K562 (cell line): Measurements from ENCODE around the gene NOTCH1. TPM values are rescaled to one million over a fixed set of nuclear protein-coding genes. Genes with fewer than 3 reads are reported as not detected.

Source experiments
- ATAC-seq: fragments of 200-7000 bp; cut with Tn5 transposase; 3 replicates; pipeline ENCODE4 v1.9.1; 2020; ENCODE audit warnings: moderate library complexity
- BruUV-seq: library from RNA; stranded (reverse); fragments of 400-500 nt; replicated peaks from 2 replicates; lab custom pipeline; 2021; lab: Mats Ljungman, UMichigan
- CTCF ChIA-PET: fragments of 300-600 bp; formaldehyde crosslinking; extraction: SDS; loops from one replicate; lab custom pipeline; 2021; ENCODE audit warnings: low intra/inter-chr PET ratio; lab: Yijun Ruan, JAX
- POLR2A ChIA-PET: fragments of 300-600, 350-650 bp; sonication (Branson Sonifier 250); formaldehyde crosslinking; extraction: SDS; loops from one replicate; lab custom pipeline; 2021; ENCODE audit warnings: antibody characterized with exemption, inconsistent platforms; lab: Yijun Ruan, JAX
- DNase-seq, 4 experiments: peaks; one replicate each; pipeline versions ENCODE4 v3.0.0 to v3.0.0-alpha.2; 2011 to 2018; ENCODE audit warnings: low spot score in 3 of 4, mixed read lengths in 3 of 4; ENCODE audit errors: extremely low read depth in 1 of 4
- FAIRE-seq: peaks from 2 replicates; lab custom pipeline; 2011; peaks lifted over from hg19 to GRCh38; lab: Jason Lieb, UNC
- H2AFZ ChIP-seq: 2 replicates; pipeline ENCODE4 v1.6.0; 2011; ENCODE audit warnings: low read depth, low read length, control low read depth, inconsistent platforms
- H3K27ac ChIP-seq: fragments of 200-600 bp; 3 replicates; pipeline ENCODE4 v1.8.0; 2011; ENCODE audit warnings: low read depth, mild to moderate bottlenecking, control low read depth, inconsistent platforms, low read length, moderate library complexity, mixed read lengths; ENCODE audit errors: extremely low read depth
- H3K27me3 ChIP-seq, 2 experiments: fragments of 300-600 bp in 1 of 2; 2 replicates in 1 of 2; 3 replicates in 1 of 2; pipeline versions ENCODE4 v1.6.0 to v1.8.0; 2011; ENCODE audit warnings: inconsistent platforms in 2 of 2, low read length in 2 of 2, mild to moderate bottlenecking in 1 of 2, mixed read lengths in 1 of 2, moderate library complexity in 1 of 2; ENCODE audit not compliant: control insufficient read depth in 2 of 2, insufficient read depth in 2 of 2
- H3K36me3 ChIP-seq: fragments of 300-600 bp; 3 replicates; pipeline ENCODE4 v1.8.0; 2011; ENCODE audit warnings: mild to moderate bottlenecking, low read length, inconsistent platforms; ENCODE audit not compliant: control insufficient read depth, insufficient read depth
- H3K4me1 ChIP-seq, 2 experiments: fragments of 200-600 bp in 1 of 2; replicated peaks in 1 of 2; 2 replicates in 1 of 2; 3 replicates in 1 of 2; pipeline versions ENCODE4 v1.5.1 to v1.8.0; 2011; ENCODE audit warnings: inconsistent platforms in 2 of 2, low read length in 2 of 2, mild to moderate bottlenecking in 1 of 2, mixed read lengths in 1 of 2, moderate library complexity in 1 of 2; ENCODE audit not compliant: control insufficient read depth in 2 of 2, insufficient read depth in 2 of 2
- H3K4me2 ChIP-seq: 2 replicates; pipeline ENCODE4 v1.6.1; 2011; ENCODE audit warnings: low read length, control low read depth, inconsistent platforms, mixed read lengths; ENCODE audit not compliant: insufficient read depth
- H3K4me3 ChIP-seq: fragments of 200-600 bp; sonication (generic), shearing (Covaris generic); 2 replicates; pipeline ENCODE4 v1.5.1; 2016; ENCODE audit warnings: control low read depth, inconsistent platforms
- H3K79me2 ChIP-seq: fragments of 200-600 bp; 3 replicates; pipeline ENCODE4 v1.8.0; 2011; ENCODE audit warnings: low read length, inconsistent platforms; ENCODE audit not compliant: control insufficient read depth, insufficient read depth
- H3K9ac ChIP-seq, 2 experiments: 2 replicates each; pipeline versions ENCODE4 v1.6.0 to v1.6.1; 2011; ENCODE audit warnings: low read depth in 2 of 2, low read length in 2 of 2, control low read depth in 1 of 2, inconsistent platforms in 1 of 2, mild to moderate bottlenecking in 1 of 2, mixed read lengths in 1 of 2; ENCODE audit not compliant: insufficient read depth in 1 of 2
- H3K9me1 ChIP-seq: one replicate; pipeline ENCODE4 v1.6.0; 2011; ENCODE audit warnings: inconsistent platforms, mild to moderate bottlenecking, low read length, moderate library complexity; ENCODE audit not compliant: control insufficient read depth, insufficient read depth
- H3K9me3 ChIP-seq: replicated peaks from 2 replicates; pipeline ENCODE4 v1.5.1; 2011; ENCODE audit warnings: low read depth, low read length, inconsistent platforms; ENCODE audit not compliant: control insufficient read depth, insufficient read depth
- H4K20me1 ChIP-seq: replicated peaks from 2 replicates; pipeline ENCODE4 v1.6.1; 2011; ENCODE audit warnings: low read length, inconsistent platforms, mixed read lengths; ENCODE audit not compliant: control insufficient read depth, insufficient read depth
- ELF1 ChIP-seq: fragments of 200-800 bp; sonication (Bioruptor generic); IDR thresholded peaks from 2 replicates; pipeline ENCODE4 v1.6.1; 2016; ENCODE audit warnings: missing genetic modification characterization, missing compliant biosample characterization
- ELF4 ChIP-seq: fragments of 450-650 bp; formaldehyde crosslinking; IDR thresholded peaks from 2 replicates; pipeline ENCODE4 v1.4.0; 2022; ENCODE audit warnings: missing genetic modification characterization
- KDM5B ChIP-seq: fragments of 200-600 bp; sonication (generic); IDR thresholded peaks from 2 replicates; pipeline ENCODE4 v1.6.1; 2012; ENCODE audit warnings: low read depth, mild to moderate bottlenecking, moderate library complexity, low read length, control low read depth, inconsistent platforms; ENCODE audit not compliant: insufficient replicate concordance
- KLF13 ChIP-seq: fragments of 450-650 bp; IDR thresholded peaks from 2 replicates; pipeline ENCODE4 v1.6.1; 2016; ENCODE audit warnings: missing genetic modification characterization, low read depth, mild to moderate bottlenecking, missing compliant biosample characterization, moderate library complexity, borderline replicate concordance
- RBM14 ChIP-seq: fragments of 200-400 bp; formaldehyde crosslinking; IDR thresholded peaks from 2 replicates; pipeline ENCODE4 v1.6.1; 2018; ENCODE audit warnings: low read depth, mild to moderate bottlenecking, low read length, moderate library complexity, borderline replicate concordance; ENCODE audit not compliant: insufficient read depth
- RBM22 ChIP-seq: fragments of 200-400 bp; formaldehyde crosslinking; IDR thresholded peaks from 2 replicates; pipeline ENCODE4 v1.6.1; 2018; ENCODE audit warnings: low read length, low read depth; ENCODE audit not compliant: poor library complexity, severe bottlenecking
- SMARCA4 ChIP-seq: fragments of 450-650 bp; IDR thresholded peaks from 2 replicates; pipeline ENCODE4 v1.6.1; 2016
- SRSF9 ChIP-seq: fragments of 200-400 bp; formaldehyde crosslinking; IDR thresholded peaks from 2 replicates; pipeline ENCODE4 v1.6.1; 2017; ENCODE audit warnings: low read depth, low read length, borderline replicate concordance
- ZNF699 ChIP-seq: fragments of 250-450 bp; sonication (Bioruptor Pico); IDR thresholded peaks from 2 replicates; pipeline ENCODE4 v1.8.0; 2021; ENCODE audit warnings: mild to moderate bottlenecking, moderate library complexity; ENCODE audit not compliant: insufficient replicate concordance
- WGBS: fragments of 100-300 bp; shearing (Covaris generic); methylation state at CpG from one replicate; pipeline ENCODE4 v1.1.6; 2016; ENCODE audit warnings: low coverage, mixed read lengths; ENCODE audit not compliant: insufficient coverage; ENCODE audit errors: missing lambda C conversion rate; 5-methylcytosine and 5-hydroxymethylcytosine counted together
- in situ Hi-C: fragments of 300-500 bp; cut with MboI; formaldehyde crosslinking; loops from 4 replicates; pipeline ENCODE4 v1.15.0; 2018; ENCODE audit warnings: inconsistent platforms, mixed read lengths
- intact Hi-C: fragments of 100-400 bp; cut with micrococcal nuclease; formaldehyde crosslinking; loops from 2 replicates; pipeline ENCODE4 v1.14.2; 2022
- polyA plus RNA-seq, 8 experiments: library from polyadenylated mRNA; depleted of rRNA in 4 of 8; stranded (reverse) in 5 of 8; unstranded in 3 of 8; fragments of >200 nt; fragmentation: Nextera tagmentation in 2 of 8; fragmentation: Illumina TruSeq in 1 of 8; extraction: Ambion mirVana in 2 of 8; extraction: Trizol in 1 of 8; gene quantifications; 2 replicates each; pipeline versions ENCODE4 v1.2.1 to v1.2.3, GENCODE V29; 2011 to 2014; ENCODE audit warnings: inconsistent platforms in 1 of 8, missing spikeins in 1 of 8
- total RNA-seq, 7 experiments: library from RNA; depleted of rRNA in 6 of 7; stranded (reverse); fragments of >200 nt in 6 of 7; fragmentation: Illumina TruSeq in 2 of 7; extraction: Trizol in 2 of 7; gene quantifications; 2 replicates each; pipeline versions ENCODE4 v1.2.1 to v1.2.3, GENCODE V29; 2011 to 2021; ENCODE audit warnings: low replicate concordance in 1 of 7
- TF ChIP-seq, protein P1 (sequence below): fragments of 250-450 bp; sonication (Bioruptor Pico); IDR thresholded peaks from 2 replicates; pipeline ENCODE4 v1.8.0; 2022; ENCODE audit warnings: moderate library complexity, mild to moderate bottlenecking, inconsistent platforms
- TF ChIP-seq, protein P2 (sequence below): sonication (generic); formaldehyde crosslinking; IDR thresholded peaks from 2 replicates; pipeline ENCODE4 v1.8.1; 2023; ENCODE audit warnings: mild to moderate bottlenecking, missing genetic modification reagents

NOTCH1 gene
- total and polyA plus RNA-seq, 9 of the 15 experiments (the other 6 are each of a cell fraction or from before 2014, with no cell fraction given), result 0.03 to 31.4 (median 2.3) TPM

DNA sequence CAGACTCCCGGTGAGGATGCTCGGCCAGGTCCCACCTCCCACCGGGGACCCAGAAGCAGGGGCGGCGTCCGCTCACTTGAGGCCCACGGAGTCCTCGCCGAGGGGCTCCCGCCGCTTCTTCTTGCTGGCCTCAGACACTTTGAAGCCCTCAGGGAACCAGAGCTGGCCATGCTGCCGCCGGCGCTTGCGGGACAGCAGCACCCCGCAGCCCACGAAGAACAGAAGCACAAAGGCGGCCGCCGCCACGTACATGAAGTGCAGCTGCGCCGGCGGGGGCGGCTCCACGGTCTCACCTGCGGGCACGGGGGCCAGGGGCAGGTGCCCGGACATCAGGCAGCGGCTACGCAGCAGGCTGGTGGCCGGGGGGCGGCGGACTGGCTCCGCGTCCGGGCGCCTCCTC is 43.7 kb downstream of the NOTCH1 start:
- no peaks in the 10 kb centered on the region for H3K27me3 ChIP-seq
- ATAC-seq, result no peak

DNA sequence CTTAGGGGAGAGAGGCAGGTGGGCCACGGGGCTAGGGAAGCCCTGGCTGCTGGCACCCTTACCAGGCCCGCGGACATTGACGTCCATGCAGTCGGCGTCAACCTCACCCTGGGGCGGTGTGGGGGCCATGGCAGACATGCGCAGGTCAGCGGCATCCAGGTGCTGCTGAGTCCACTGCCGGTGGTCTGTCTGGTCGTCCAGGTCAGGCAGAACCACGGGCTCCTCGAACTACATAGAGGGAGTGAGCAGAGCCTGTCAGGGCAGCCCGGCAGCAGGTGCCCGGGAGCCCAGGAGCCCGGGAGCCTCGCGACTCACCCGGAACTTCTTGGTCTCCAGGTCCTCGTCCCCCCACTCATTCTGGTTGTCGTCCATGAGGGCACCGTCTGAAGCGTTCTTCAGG is 44.2 kb downstream of the NOTCH1 start:
- intact Hi-C loops (no loop called here), in situ Hi-C loops (no loop called here)
- ATAC-seq (no peak), FAIRE-seq (no peak), DNase-seq (no peak)
- WGBS, result 92% methylated on average over 17 of the region's 23 CpGs
- H3K79me2 ChIP-seq, result no peaks in the 10 kb centered on the region
- no peak overlapping the region for H3K4me3 ChIP-seq
- H3K27ac ChIP-seq, result no peak overlapping the region
- H3K9me1 ChIP-seq, result no peaks in the 10 kb centered on the region
- H3K9me3 ChIP-seq, result no peaks in the 10 kb centered on the region
- BruUV-seq, result no TSS peak
- CTCF ChIA-PET, result no interaction called here
- no peaks in the 10 kb centered on the region for H4K20me1 ChIP-seq
- H3K4me1 ChIP-seq, result peaks cover 0 to 27% of the 10 kb centered on the region in 2 experiments; a peak in 2 of 5 replicates
- POLR2A ChIA-PET, result no interaction called here
- H3K27me3 ChIP-seq, result no peaks in the 10 kb centered on the region
- H3K9ac ChIP-seq, result no peak overlapping the region; a peak in 1 of 4 replicates
- H3K4me2 ChIP-seq, result no peak overlapping the region
- H2AFZ ChIP-seq, result no peak overlapping the region
- peaks cover 83% of the 10 kb centered on the region; the same call in 1 of the 3 replicates for H3K36me3 ChIP-seq
- TF ChIP-seq RBM14 (no peak), ZNF699 (no peak), KDM5B (no peak), SMARCA4 (no peak), SRSF9 (no peak), RBM22 (no peak), KLF13 (no peak), ELF4 (CRISPR knock-in tag) (no peak)
- TF ChIP-seq, protein P1, sequence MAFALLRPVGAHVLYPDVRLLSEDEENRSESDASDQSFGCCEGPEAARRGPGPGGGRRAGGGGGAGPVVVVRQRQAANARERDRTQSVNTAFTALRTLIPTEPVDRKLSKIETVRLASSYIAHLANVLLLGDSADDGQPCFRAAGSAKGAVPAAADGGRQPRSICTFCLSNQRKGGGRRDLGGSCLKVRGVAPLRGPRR (CRISPR knock-in tag), result no peak

More for the DNA sequence above, 43.7 kb downstream of the NOTCH1 start:
- POLR2A ChIA-PET, result no interaction called here
- in situ Hi-C loops (no loop called here), intact Hi-C loops (no loop called here)
- no peaks in the 10 kb centered on the region for H3K9me1 ChIP-seq
- TF ChIP-seq, protein P2, sequence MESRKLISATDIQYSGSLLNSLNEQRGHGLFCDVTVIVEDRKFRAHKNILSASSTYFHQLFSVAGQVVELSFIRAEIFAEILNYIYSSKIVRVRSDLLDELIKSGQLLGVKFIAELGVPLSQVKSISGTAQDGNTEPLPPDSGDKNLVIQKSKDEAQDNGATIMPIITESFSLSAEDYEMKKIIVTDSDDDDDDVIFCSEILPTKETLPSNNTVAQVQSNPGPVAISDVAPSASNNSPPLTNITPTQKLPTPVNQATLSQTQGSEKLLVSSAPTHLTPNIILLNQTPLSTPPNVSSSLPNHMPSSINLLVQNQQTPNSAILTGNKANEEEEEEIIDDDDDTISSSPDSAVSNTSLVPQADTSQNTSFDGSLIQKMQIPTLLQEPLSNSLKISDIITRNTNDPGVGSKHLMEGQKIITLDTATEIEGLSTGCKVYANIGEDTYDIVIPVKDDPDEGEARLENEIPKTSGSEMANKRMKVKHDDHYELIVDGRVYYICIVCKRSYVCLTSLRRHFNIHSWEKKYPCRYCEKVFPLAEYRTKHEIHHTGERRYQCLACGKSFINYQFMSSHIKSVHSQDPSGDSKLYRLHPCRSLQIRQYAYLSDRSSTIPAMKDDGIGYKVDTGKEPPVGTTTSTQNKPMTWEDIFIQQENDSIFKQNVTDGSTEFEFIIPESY (CRISPR knock-in tag), result peak; percentile 34; the same call in 1 of the 2 replicates
- TF ChIP-seq ELF1 (tag), result no peak
- H3K4me3 ChIP-seq, result no peak overlapping the region
- no peak overlapping the region for H3K4me2 ChIP-seq
- no TSS peak for BruUV-seq
- CTCF ChIA-PET, result no interaction called here
- 96% methylated on average over 21 of the region's 38 CpGs for WGBS
- no peak for DNase-seq
- no peak overlapping the region for H3K27ac ChIP-seq
- H3K36me3 ChIP-seq, result peaks cover 83% of the 10 kb centered on the region; the same call in 1 of the 3 replicates
- no peaks in the 10 kb centered on the region for H3K9me3 ChIP-seq
- H3K79me2 ChIP-seq, result no peaks in the 10 kb centered on the region
- no peak for FAIRE-seq
- no peak overlapping the region for H2AFZ ChIP-seq
- no peak overlapping the region for H3K9ac ChIP-seq
- H3K4me1 ChIP-seq, result peaks cover 0 to 22% of the 10 kb centered on the region in 2 experiments; a peak in 1 of 5 replicates
- no peaks in the 10 kb centered on the region for H4K20me1 ChIP-seq
